CD4-positive, alpha-beta T cell (primary cell): ENCODE measurements around the gene LIN7C. TPM values are rescaled to one million over a fixed set of nuclear protein-coding genes. Genes with fewer than 3 reads are reported as not detected.

Experiments
- ATAC-seq: fragments of 200-7000 bp; cut with Tn5 transposase; one replicate; pipeline ENCODE4 v1.10.0; 2022; ENCODE audit warnings: mild to moderate bottlenecking; ENCODE audit not compliant: poor library complexity
- CTCF ChIA-PET: fragments of 350-600 bp; sonication (Branson Sonifier 250); formaldehyde crosslinking; loops from one replicate; lab custom pipeline; 2021; ENCODE audit warnings: antibody characterized with exemption, inconsistent platforms; lab: Charles Lee
- POLR2A ChIA-PET: fragments of 350-600 bp; sonication (Branson Sonifier 250); formaldehyde crosslinking; loops from one replicate; lab custom pipeline; 2021; ENCODE audit warnings: antibody characterized with exemption, inconsistent platforms; lab: Charles Lee
- DNase-seq, 14 experiments: peaks; one replicate each; pipeline ENCODE4 v3.0.0-alpha.2; 2013 to 2020; ENCODE audit warnings: mixed read lengths in 2 of 14
- H3K27ac ChIP-seq, 2 donors: one replicate each; pipeline versions ENCODE4 v1.5.1 to v1.7.0; 2013; ENCODE audit warnings: low read length in 2 of 2, low read depth in 1 of 2, mild to moderate bottlenecking in 1 of 2
- H3K27me3 ChIP-seq, 2 experiments: 1 replicate in 1 of 2; 2 replicates in 1 of 2; pipeline versions ENCODE4 v1.6.1 to v1.7.0; 2013; ENCODE audit warnings: low read length in 2 of 2, control low read depth in 1 of 2, mild to moderate bottlenecking in 1 of 2, moderate library complexity in 1 of 2; ENCODE audit not compliant: insufficient read depth in 2 of 2, control insufficient read depth in 1 of 2
- H3K36me3 ChIP-seq: one replicate; pipeline ENCODE4 v1.6.1; 2013; ENCODE audit warnings: low read length, control low read depth; ENCODE audit not compliant: insufficient read depth
- H3K4me1 ChIP-seq: one replicate; pipeline ENCODE4 v1.6.1; 2013; ENCODE audit warnings: low read length, control low read depth; ENCODE audit not compliant: insufficient read depth
- H3K4me3 ChIP-seq: one replicate; pipeline ENCODE4 v1.5.1; 2013; ENCODE audit warnings: mild to moderate bottlenecking, low read length, moderate library complexity
- H3K9me3 ChIP-seq, 2 experiments: 1 replicate in 1 of 2; 2 replicates in 1 of 2; pipeline versions ENCODE4 v1.6.1 to v1.7.0; 2013; ENCODE audit warnings: low read length in 2 of 2, mild to moderate bottlenecking in 2 of 2, control low read depth in 1 of 2, moderate library complexity in 1 of 2; ENCODE audit not compliant: control insufficient read depth in 1 of 2, insufficient read depth in 1 of 2
- H3K27ac Mint-ChIP-seq: one replicate; pipeline ENCODE4 v1.8.0; 2020; ENCODE audit warnings: mixed read lengths
- H3K27me3 Mint-ChIP-seq: one replicate; pipeline ENCODE4 v1.8.0; 2021; ENCODE audit warnings: mixed read lengths
- H3K36me3 Mint-ChIP-seq: one replicate; pipeline ENCODE4 v1.8.0; 2021; ENCODE audit warnings: low read depth, mixed read lengths
- H3K4me1 Mint-ChIP-seq: one replicate; pipeline ENCODE4 v1.8.0; 2021; ENCODE audit warnings: low read depth, mixed read lengths
- H3K4me3 Mint-ChIP-seq: one replicate; pipeline ENCODE4 v1.8.0; 2020; ENCODE audit warnings: mild to moderate bottlenecking, mixed read lengths
- H3K9me3 Mint-ChIP-seq: one replicate; pipeline ENCODE4 v1.8.0; 2020; ENCODE audit warnings: mixed read lengths
- intact Hi-C, 2 experiments: fragments of 100-400 bp; cut with DNase I in 1 of 2; cut with micrococcal nuclease in 1 of 2; formaldehyde crosslinking; loops; one replicate each; pipeline versions ENCODE4 v1.15.1 to v1.9.0; 2023 to 2025; cut with DNase I, micrococcal nuclease
- total RNA-seq, 174 experiments: library from RNA in 2 of 174; stranded (reverse) in 2 of 174; gene quantifications; one replicate each; pipeline ENCODE4 v1.2.3 and lab custom pipeline; 2021 to 2026
- TF ChIP-seq, protein P1 (sequence below): fragments of 200-600 bp; IDR thresholded peaks from one replicate; pipeline ENCODE4 v1.8.0; 2022; ENCODE audit warnings: antibody characterized with exemption, mild to moderate bottlenecking

Gene LIN7C
- total RNA-seq, 2 experiments from 2014 or later = 27.1 to 27.6 TPM

DNA sequence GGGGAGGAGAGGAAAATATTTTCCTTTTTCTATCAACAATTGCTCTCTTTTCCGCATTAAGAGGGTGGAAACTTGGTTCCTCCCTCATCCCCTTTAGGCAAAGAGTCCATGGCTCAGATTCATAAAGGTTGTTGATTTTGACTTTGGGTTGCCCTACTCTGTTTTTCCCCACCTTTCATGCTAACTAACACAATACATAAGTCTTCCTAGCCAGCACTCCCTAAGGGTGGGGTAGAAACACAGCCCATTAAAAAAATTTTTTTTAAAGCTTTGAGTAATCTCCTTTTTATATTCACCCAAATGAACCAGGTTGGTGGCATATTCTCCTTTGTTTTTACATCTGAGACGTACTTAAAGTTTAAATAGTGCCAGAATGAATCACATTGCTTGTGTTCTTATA, 20.0 kb upstream of the LIN7C start:
- peaks cover 0 to 3% of the 10 kb centered on the region in 2 experiments for H3K27me3 ChIP-seq
- DNase-seq (no peak), ATAC-seq (no peak)
- H3K36me3 ChIP-seq = no peaks in the 10 kb centered on the region
- no peak overlapping the region for H3K27ac Mint-ChIP-seq
- POLR2A ChIA-PET = no interaction called here
- no peaks in the 10 kb centered on the region for H3K9me3 ChIP-seq
- TF ChIP-seq, protein P1, sequence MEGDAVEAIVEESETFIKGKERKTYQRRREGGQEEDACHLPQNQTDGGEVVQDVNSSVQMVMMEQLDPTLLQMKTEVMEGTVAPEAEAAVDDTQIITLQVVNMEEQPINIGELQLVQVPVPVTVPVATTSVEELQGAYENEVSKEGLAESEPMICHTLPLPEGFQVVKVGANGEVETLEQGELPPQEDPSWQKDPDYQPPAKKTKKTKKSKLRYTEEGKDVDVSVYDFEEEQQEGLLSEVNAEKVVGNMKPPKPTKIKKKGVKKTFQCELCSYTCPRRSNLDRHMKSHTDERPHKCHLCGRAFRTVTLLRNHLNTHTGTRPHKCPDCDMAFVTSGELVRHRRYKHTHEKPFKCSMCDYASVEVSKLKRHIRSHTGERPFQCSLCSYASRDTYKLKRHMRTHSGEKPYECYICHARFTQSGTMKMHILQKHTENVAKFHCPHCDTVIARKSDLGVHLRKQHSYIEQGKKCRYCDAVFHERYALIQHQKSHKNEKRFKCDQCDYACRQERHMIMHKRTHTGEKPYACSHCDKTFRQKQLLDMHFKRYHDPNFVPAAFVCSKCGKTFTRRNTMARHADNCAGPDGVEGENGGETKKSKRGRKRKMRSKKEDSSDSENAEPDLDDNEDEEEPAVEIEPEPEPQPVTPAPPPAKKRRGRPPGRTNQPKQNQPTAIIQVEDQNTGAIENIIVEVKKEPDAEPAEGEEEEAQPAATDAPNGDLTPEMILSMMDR = no peak
- H3K4me3 ChIP-seq = no peak overlapping the region
- no peaks in the 10 kb centered on the region for H3K27me3 Mint-ChIP-seq
- no peaks in the 10 kb centered on the region for H3K9me3 Mint-ChIP-seq
- H3K4me1 ChIP-seq = no peaks in the 10 kb centered on the region
- H3K4me1 Mint-ChIP-seq = no peaks in the 10 kb centered on the region
- no peak overlapping the region for H3K27ac ChIP-seq
- CTCF ChIA-PET = no interaction called here
- H3K36me3 Mint-ChIP-seq = no peaks in the 10 kb centered on the region
- intact Hi-C loops = no loop called here
- H3K4me3 Mint-ChIP-seq = no peak overlapping the region

GRCh38 chr11:27525824-27526516, 19.4 kb upstream of the LIN7C start:
- no peaks in the 10 kb centered on the region for H3K9me3 ChIP-seq
- ChIA-PET POLR2A (no interaction called here), CTCF (no interaction called here)
- H3K9me3 Mint-ChIP-seq = no peaks in the 10 kb centered on the region
- no peaks in the 10 kb centered on the region for H3K36me3 ChIP-seq
- DNase-seq = no peak
- H3K4me3 ChIP-seq = no peak overlapping the region
- no peak overlapping the region for H3K27ac ChIP-seq
- TF ChIP-seq, protein P1 = no peak
- peaks cover 0 to 3% of the 10 kb centered on the region in 2 experiments for H3K27me3 ChIP-seq
- H3K27ac Mint-ChIP-seq = no peak overlapping the region
- no peaks in the 10 kb centered on the region for H3K27me3 Mint-ChIP-seq
- H3K36me3 Mint-ChIP-seq = no peaks in the 10 kb centered on the region
- H3K4me1 ChIP-seq = no peaks in the 10 kb centered on the region
- intact Hi-C loops = no loop called here
- no peak for ATAC-seq
- no peak overlapping the region for H3K4me3 Mint-ChIP-seq
- H3K4me1 Mint-ChIP-seq = no peaks in the 10 kb centered on the region

DNA sequence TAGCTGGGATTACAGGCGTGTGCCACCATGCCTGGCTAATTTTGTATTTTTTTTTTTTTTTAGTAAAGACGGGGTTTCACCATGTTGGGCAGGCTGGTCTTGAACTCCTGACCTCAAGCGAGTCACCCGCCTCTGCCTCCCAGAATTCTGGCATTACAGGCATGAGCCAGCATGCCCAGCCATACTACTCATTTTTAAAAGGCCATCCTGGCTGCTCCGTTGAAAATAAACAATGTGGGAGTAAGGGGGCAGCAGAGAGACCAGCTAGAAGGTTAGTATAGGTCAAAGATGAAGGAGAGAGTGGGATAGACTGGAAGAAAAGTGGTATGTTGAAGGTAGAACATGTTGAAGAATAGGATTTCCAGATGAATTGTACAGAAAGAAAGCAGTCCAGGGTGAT, 17.6 kb upstream of the LIN7C start:
- H3K9me3 Mint-ChIP-seq = no peaks in the 10 kb centered on the region
- DNase-seq (no peak), ATAC-seq (no peak)
- no peak overlapping the region for H3K4me3 Mint-ChIP-seq
- ChIA-PET CTCF (interaction anchor here (1.0 kb wide), 1 partner anchor 29 kb away, joined by 3 read pairs; no protein-coding TSS in a partner anchor), POLR2A (no interaction called here)
- no peaks in the 10 kb centered on the region for H3K36me3 Mint-ChIP-seq
- H3K9me3 ChIP-seq = no peaks in the 10 kb centered on the region
- H3K36me3 ChIP-seq = no peaks in the 10 kb centered on the region
- H3K27ac ChIP-seq = no peak overlapping the region
- peaks cover 5% of the 10 kb centered on the region for H3K27me3 Mint-ChIP-seq
- TF ChIP-seq, protein P1 = no peak
- H3K4me1 ChIP-seq = no peaks in the 10 kb centered on the region
- no peaks in the 10 kb centered on the region for H3K4me1 Mint-ChIP-seq
- no peak overlapping the region for H3K27ac Mint-ChIP-seq
- intact Hi-C loops = no loop called here
- H3K27me3 ChIP-seq = peaks cover 0 to 3% of the 10 kb centered on the region in 2 experiments
- no peak overlapping the region for H3K4me3 ChIP-seq
